Mucosa of descending colon (tissue), 3 donors: ENCODE data around the gene TBL1X. TPM values are rescaled to one million over a fixed set of nuclear protein-coding genes. Genes with fewer than 3 reads are reported as not detected.

Experiments used
- ATAC-seq: fragments of 200-7000 bp; cut with Tn5 transposase; one replicate; pipeline ENCODE4 v1.9.1; 2020; ENCODE audit warnings: mild to moderate bottlenecking, moderate library complexity
- DNase-seq, 3 donors: peaks; one replicate each; pipeline ENCODE4 v3.0.0-alpha.2; 2020
- H3K36me3 ChIP-seq: fragments of 200-600 bp; one replicate; pipeline ENCODE4 v1.8.0; 2021; ENCODE audit warnings: low read depth, mild to moderate bottlenecking
- H3K4me1 ChIP-seq: fragments of 200-600 bp; one replicate; pipeline ENCODE4 v1.8.0; 2021; ENCODE audit warnings: low read depth, mild to moderate bottlenecking
- H3K4me3 ChIP-seq: fragments of 200-600 bp; one replicate; pipeline ENCODE4 v1.8.0; 2021; ENCODE audit warnings: mild to moderate bottlenecking
- H3K9me3 ChIP-seq: fragments of 200-600 bp; one replicate; pipeline ENCODE4 v1.8.0; 2021; ENCODE audit warnings: mild to moderate bottlenecking
- intact Hi-C, 2 donors: fragments of 100-400 bp; cut with DNase I in 1 of 2; cut with micrococcal nuclease in 1 of 2; formaldehyde crosslinking; loops; one replicate each; pipeline versions ENCODE4 v1.11.0 to v1.11.1; 2022; cut with DNase I, micrococcal nuclease
- total RNA-seq, 3 donors: library from RNA; stranded (reverse); fragmentation: NEBNext Ultra II Directional in 2 of 3; extraction: Animal tissue kit (Norgen Biotek cat#: 25700) in 2 of 3; gene quantifications; one replicate each; pipeline versions ENCODE4 v1.2.1 to v1.2.4, GENCODE V29; 2021 to 2023
- TF ChIP-seq, protein P1 (sequence below): fragments of 200-600 bp; IDR thresholded peaks from one replicate; pipeline ENCODE4 v1.8.0; 2022; ENCODE audit warnings: antibody characterized with exemption, mild to moderate bottlenecking
- donor health status: DM: no; HTN: no; CAD: no; lungs with moderate emphysema.
- donor health status: DM: no; HTN: no; CAD: no.
- donor health status: DM: no; HTN: yes; CAD: no.

TBL1X gene
- total RNA-seq, 3 donors from 2014 or later: 12.1 to 26.6 (median 16.3) TPM

DNA sequence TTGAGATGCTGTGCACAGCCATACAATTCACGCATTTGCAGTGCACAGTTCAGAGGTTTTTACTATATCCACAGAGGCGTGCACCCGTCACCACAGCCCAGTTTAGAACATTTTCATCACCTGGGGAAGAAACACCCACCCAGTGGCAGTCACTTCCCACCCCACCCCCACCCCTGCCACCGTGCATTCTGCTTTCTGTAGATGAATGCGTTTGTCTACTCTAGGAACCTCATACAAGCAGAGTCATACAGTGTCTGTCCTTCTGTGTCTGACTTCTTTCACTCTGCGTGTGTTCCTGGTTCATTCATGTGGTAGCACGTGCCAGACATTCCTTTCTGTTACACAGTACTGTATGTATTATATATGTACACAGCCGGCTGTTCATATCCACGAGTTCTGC, 122.8 kb downstream of the TBL1X start:
- intact Hi-C loops: no loop called here
- H3K9me3 ChIP-seq: no peaks in the 10 kb centered on the region
- DNase-seq: no peak

DNA sequence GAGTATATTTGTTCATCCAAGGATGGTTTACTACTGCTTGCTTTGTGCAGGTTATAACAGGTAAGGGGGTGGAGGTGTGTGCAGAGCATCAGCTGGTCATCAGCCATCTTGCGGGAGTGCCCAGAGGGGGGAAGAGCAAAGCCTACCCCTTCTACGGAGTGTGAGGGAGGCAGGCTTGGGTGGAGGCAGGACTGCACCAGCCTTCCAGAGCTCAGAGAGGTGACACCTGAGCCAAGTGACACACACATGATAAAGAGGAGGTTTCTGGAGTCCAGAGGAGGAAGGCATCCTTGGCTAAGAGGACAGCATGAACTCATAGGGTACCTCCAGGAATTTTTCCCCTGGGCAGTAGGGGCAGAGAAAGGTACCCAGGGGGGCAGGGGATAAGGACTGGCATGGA, 126.6 kb downstream of the TBL1X start:
- H3K9me3 ChIP-seq: no peaks in the 10 kb centered on the region
- intact Hi-C loops: no loop called here
- TF ChIP-seq, protein P1, sequence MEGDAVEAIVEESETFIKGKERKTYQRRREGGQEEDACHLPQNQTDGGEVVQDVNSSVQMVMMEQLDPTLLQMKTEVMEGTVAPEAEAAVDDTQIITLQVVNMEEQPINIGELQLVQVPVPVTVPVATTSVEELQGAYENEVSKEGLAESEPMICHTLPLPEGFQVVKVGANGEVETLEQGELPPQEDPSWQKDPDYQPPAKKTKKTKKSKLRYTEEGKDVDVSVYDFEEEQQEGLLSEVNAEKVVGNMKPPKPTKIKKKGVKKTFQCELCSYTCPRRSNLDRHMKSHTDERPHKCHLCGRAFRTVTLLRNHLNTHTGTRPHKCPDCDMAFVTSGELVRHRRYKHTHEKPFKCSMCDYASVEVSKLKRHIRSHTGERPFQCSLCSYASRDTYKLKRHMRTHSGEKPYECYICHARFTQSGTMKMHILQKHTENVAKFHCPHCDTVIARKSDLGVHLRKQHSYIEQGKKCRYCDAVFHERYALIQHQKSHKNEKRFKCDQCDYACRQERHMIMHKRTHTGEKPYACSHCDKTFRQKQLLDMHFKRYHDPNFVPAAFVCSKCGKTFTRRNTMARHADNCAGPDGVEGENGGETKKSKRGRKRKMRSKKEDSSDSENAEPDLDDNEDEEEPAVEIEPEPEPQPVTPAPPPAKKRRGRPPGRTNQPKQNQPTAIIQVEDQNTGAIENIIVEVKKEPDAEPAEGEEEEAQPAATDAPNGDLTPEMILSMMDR: no peak
- no peak for ATAC-seq
- H3K36me3 ChIP-seq: no peaks in the 10 kb centered on the region
- DNase-seq: no peak
- H3K4me1 ChIP-seq: no peaks in the 10 kb centered on the region
- H3K4me3 ChIP-seq: no peak overlapping the region

More for the DNA sequence above, 122.8 kb downstream of the TBL1X start:
- Histone ChIP-seq H3K4me1 (no peaks in the 10 kb centered on the region), H3K4me3 (no peak overlapping the region), H3K36me3 (no peaks in the 10 kb centered on the region)
- TF ChIP-seq, protein P1: no peak
- no peak for ATAC-seq

DNA sequence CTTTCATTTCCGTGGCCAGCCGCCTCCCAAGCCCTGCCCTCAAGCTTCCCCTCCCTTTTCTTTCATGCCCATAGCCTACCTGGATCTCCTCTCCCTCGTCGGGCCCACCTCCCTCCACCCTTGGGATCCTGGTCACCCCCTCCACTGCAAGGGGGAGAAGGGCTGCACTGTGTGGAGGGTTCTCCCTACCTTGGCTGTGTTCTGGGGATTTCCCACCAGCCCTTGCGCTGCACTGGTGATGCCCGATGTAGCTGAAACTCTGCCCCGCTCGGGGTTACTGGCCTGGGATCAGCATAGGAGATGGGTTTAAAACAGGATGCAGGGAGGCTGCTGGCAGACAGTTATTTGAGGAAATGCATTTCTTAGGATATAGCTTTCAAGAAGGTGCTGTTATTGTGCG, 128.9 kb downstream of the TBL1X start:
- H3K4me3 ChIP-seq: no peak overlapping the region
- DNase-seq (no peak), ATAC-seq (no peak)
- H3K9me3 ChIP-seq: no peaks in the 10 kb centered on the region
- H3K4me1 ChIP-seq: no peaks in the 10 kb centered on the region
- H3K36me3 ChIP-seq: no peaks in the 10 kb centered on the region
- TF ChIP-seq, protein P1: no peak
- intact Hi-C loops: no loop called here

DNA sequence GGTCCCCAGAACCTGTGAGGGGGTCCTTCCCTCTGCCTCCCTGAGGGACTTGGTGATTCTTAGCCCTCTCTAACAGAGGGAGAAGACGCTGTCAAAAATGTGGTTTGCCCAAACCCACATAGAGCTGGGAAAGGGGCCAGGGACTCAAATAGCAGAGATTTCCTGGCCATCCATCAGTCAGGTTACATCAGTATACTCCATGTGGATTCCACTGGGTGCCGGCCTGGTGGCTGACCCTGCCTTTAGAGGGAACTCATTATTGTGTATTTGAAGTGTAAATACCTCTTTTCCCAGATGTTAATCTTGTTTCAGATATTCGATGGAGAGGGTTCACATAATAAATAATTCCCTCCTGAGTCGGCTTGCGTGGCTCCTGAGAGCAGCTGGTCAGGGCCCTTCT, 130.3 kb downstream of the TBL1X start:
- no peaks in the 10 kb centered on the region for H3K9me3 ChIP-seq

DNA sequence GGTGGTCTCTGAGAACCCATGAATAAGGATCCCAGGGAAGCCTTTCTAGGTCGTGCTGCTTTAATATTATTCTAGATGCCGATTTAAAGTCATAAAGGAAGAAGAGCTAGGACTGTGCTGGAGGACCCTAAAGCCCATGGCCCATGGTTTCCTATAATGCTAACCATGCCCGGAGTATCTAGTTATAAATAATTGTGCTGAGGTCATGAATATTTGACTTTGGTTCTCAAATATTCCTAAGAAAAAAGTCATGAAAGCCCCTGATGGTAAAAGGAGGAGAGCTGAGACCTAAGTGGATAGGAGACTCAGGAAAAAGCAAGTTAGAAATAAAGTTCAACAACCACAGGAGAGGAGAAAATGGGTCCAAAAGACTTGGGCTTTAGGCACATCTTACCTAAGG, 132.0 kb downstream of the TBL1X start:
- DNase-seq (no peak), ATAC-seq (no peak)
- H3K9me3 ChIP-seq: no peaks in the 10 kb centered on the region
- H3K36me3 ChIP-seq: no peaks in the 10 kb centered on the region
- no peak overlapping the region for H3K4me3 ChIP-seq
- no peaks in the 10 kb centered on the region for H3K4me1 ChIP-seq
- intact Hi-C loops: no loop called here
- TF ChIP-seq, protein P1: no peak

More for the DNA sequence above, 130.3 kb downstream of the TBL1X start:
- no peaks in the 10 kb centered on the region for H3K36me3 ChIP-seq
- TF ChIP-seq, protein P1: no peak
- intact Hi-C loops: no loop called here
- no peak overlapping the region for H3K4me3 ChIP-seq
- ATAC-seq (no peak), DNase-seq (no peak)
- H3K4me1 ChIP-seq: no peaks in the 10 kb centered on the region
